ENCODE data around the gene SLC7A9.
"Not testable (repeated sequence)": the region's sequence is repeated elsewhere in the genome, so short reads cannot be mapped to it uniquely, and the experiment has no call there.

Gene SLC7A9

GRCh38 chr19:32891609-32892008 is 22.0 kb upstream of the SLC7A9 start:
- no peak overlapping the region for H3K27ac Mint-ChIP-seq
- H3K9me3 Mint-ChIP-seq, result peaks cover 23% of the 10 kb centered on the region
- DNase-seq, result no peak
- H3K27me3 Mint-ChIP-seq, result no peaks in the 10 kb centered on the region
- peaks cover 55% of the 10 kb centered on the region for H3K36me3 Mint-ChIP-seq (ENCODE audit: low read depth)
- peaks cover 7% of the 10 kb centered on the region for H3K4me1 Mint-ChIP-seq (ENCODE audit: low read depth)
- no peak overlapping the region for H3K4me3 Mint-ChIP-seq

GRCh38 chr19:32890841-32891240 is 21.3 kb upstream of the SLC7A9 start:
- Mint-ChIP-seq H3K4me3 (no peak overlapping the region), H3K36me3 (ENCODE audit: low read depth) (peaks cover 53% of the 10 kb centered on the region), H3K4me1 (ENCODE audit: low read depth) (peaks cover 4% of the 10 kb centered on the region), H3K27me3 (no peaks in the 10 kb centered on the region), H3K9me3 (peaks cover 23% of the 10 kb centered on the region), H3K27ac (no peak overlapping the region)
- DNase-seq, result no peak

GRCh38 chr19:32890326-32890725 is 20.8 kb upstream of the SLC7A9 start:
- Mint-ChIP-seq H3K4me3 (no peak overlapping the region), H3K4me1 (ENCODE audit: low read depth) (peaks cover 4% of the 10 kb centered on the region), H3K27ac (no peak overlapping the region), H3K27me3 (no peaks in the 10 kb centered on the region), H3K36me3 (ENCODE audit: low read depth) (peaks cover 51% of the 10 kb centered on the region), H3K9me3 (peaks cover 23% of the 10 kb centered on the region)
- no peak for DNase-seq

- peaks cover 22% of the 10 kb centered on the region for H3K9me3 Mint-ChIP-seq
- no peak for DNase-seq
- peaks cover 43% of the 10 kb centered on the region for H3K36me3 Mint-ChIP-seq (ENCODE audit: low read depth)
- no peaks in the 10 kb centered on the region for H3K27me3 Mint-ChIP-seq
- no peaks in the 10 kb centered on the region for H3K4me1 Mint-ChIP-seq (ENCODE audit: low read depth)
- H3K4me3 Mint-ChIP-seq, result no peak overlapping the region
- H3K27ac Mint-ChIP-seq, result no peak overlapping the region
These were observed 19.8 kb upstream of the SLC7A9 start for GRCh38 chr19:32889137-32889934.

- H3K4me1 Mint-ChIP-seq (ENCODE audit: low read depth), result no peaks in the 10 kb centered on the region
- no peaks in the 10 kb centered on the region for H3K27me3 Mint-ChIP-seq
- H3K36me3 Mint-ChIP-seq (ENCODE audit: low read depth), result peaks cover 26% of the 10 kb centered on the region
- no peak overlapping the region for H3K4me3 Mint-ChIP-seq
- H3K9me3 Mint-ChIP-seq, result peaks cover 9% of the 10 kb centered on the region
- no peak overlapping the region for H3K27ac Mint-ChIP-seq
- no peak for DNase-seq
These were observed 18.1 kb upstream of the SLC7A9 start for GRCh38 chr19:32887572-32888215.

GRCh38 chr19:32886241-32886640 is 16.7 kb upstream of the SLC7A9 start:
- DNase-seq, result no peak
- Mint-ChIP-seq H3K4me3 (no peak overlapping the region), H3K27ac (no peak overlapping the region), H3K27me3 (no peaks in the 10 kb centered on the region), H3K9me3 (peaks cover 2% of the 10 kb centered on the region), H3K4me1 (ENCODE audit: low read depth) (no peaks in the 10 kb centered on the region), H3K36me3 (ENCODE audit: low read depth) (peaks cover 16% of the 10 kb centered on the region)

- H3K9me3 Mint-ChIP-seq; H3K4me1 Mint-ChIP-seq (ENCODE audit: low read depth); H3K27ac Mint-ChIP-seq; H3K4me3 Mint-ChIP-seq; DNase-seq; H3K27me3 Mint-ChIP-seq: not testable (repeated sequence)
- H3K36me3 Mint-ChIP-seq (ENCODE audit: low read depth), result peaks cover 13% of the 10 kb centered on the region
These were observed 15.7 kb upstream of the SLC7A9 start for GRCh38 chr19:32885255-32885654.

- Mint-ChIP-seq H3K27ac (no peak overlapping the region), H3K4me1 (ENCODE audit: low read depth) (no peaks in the 10 kb centered on the region), H3K36me3 (ENCODE audit: low read depth) (peaks cover 15% of the 10 kb centered on the region), H3K4me3 (no peak overlapping the region), H3K9me3 (no peaks in the 10 kb centered on the region), H3K27me3 (no peaks in the 10 kb centered on the region)
- no peak for DNase-seq
These were observed 12.2 kb upstream of the SLC7A9 start for GRCh38 chr19:32881766-32882165.

GRCh38 chr19:32880622-32881021 is 11.1 kb upstream of the SLC7A9 start:
- Mint-ChIP-seq H3K9me3 (no peaks in the 10 kb centered on the region), H3K4me3 (no peak overlapping the region), H3K4me1 (ENCODE audit: low read depth) (no peaks in the 10 kb centered on the region), H3K36me3 (ENCODE audit: low read depth) (peaks cover 15% of the 10 kb centered on the region), H3K27me3 (no peaks in the 10 kb centered on the region), H3K27ac (no peak overlapping the region)
- DNase-seq, result no peak

- Mint-ChIP-seq H3K27me3 (no peaks in the 10 kb centered on the region), H3K9me3 (no peaks in the 10 kb centered on the region), H3K27ac (no peak overlapping the region), H3K36me3 (ENCODE audit: low read depth) (peaks cover 15% of the 10 kb centered on the region), H3K4me1 (ENCODE audit: low read depth) (no peaks in the 10 kb centered on the region), H3K4me3 (no peak overlapping the region)
- no peak for DNase-seq
These were observed 10.2 kb upstream of the SLC7A9 start for GRCh38 chr19:32879741-32880140.

- H3K27ac Mint-ChIP-seq, result no peak overlapping the region
- H3K4me1 Mint-ChIP-seq (ENCODE audit: low read depth), result no peaks in the 10 kb centered on the region
- H3K9me3 Mint-ChIP-seq, result no peaks in the 10 kb centered on the region
- no peaks in the 10 kb centered on the region for H3K27me3 Mint-ChIP-seq
- DNase-seq, result no peak
- H3K36me3 Mint-ChIP-seq (ENCODE audit: low read depth), result peaks cover 15% of the 10 kb centered on the region
- H3K4me3 Mint-ChIP-seq, result no peak overlapping the region
These were observed 9.4 kb upstream of the SLC7A9 start for GRCh38 chr19:32878988-32879387.

- DNase-seq, result no peak
- peaks cover 15% of the 10 kb centered on the region for H3K36me3 Mint-ChIP-seq (ENCODE audit: low read depth)
- no peak overlapping the region for H3K27ac Mint-ChIP-seq
- peaks cover 6% of the 10 kb centered on the region for H3K4me1 Mint-ChIP-seq (ENCODE audit: low read depth)
- H3K27me3 Mint-ChIP-seq, result no peaks in the 10 kb centered on the region
- H3K4me3 Mint-ChIP-seq, result no peak overlapping the region
- H3K9me3 Mint-ChIP-seq, result no peaks in the 10 kb centered on the region
These were observed 8.6 kb upstream of the SLC7A9 start for GRCh38 chr19:32877977-32878745.

GRCh38 chr19:32877323-32877912 is 7.9 kb upstream of the SLC7A9 start:
- Mint-ChIP-seq H3K4me3 (no peak overlapping the region), H3K9me3 (no peaks in the 10 kb centered on the region), H3K4me1 (ENCODE audit: low read depth) (peaks cover 7% of the 10 kb centered on the region), H3K27ac (no peak overlapping the region), H3K27me3 (no peaks in the 10 kb centered on the region), H3K36me3 (ENCODE audit: low read depth) (peaks cover 15% of the 10 kb centered on the region)
- DNase-seq, result no peak

- DNase-seq, result no peak
- H3K9me3 Mint-ChIP-seq, result no peaks in the 10 kb centered on the region
These were observed 7.3 kb upstream of the SLC7A9 start for GRCh38 chr19:32876919-32877285.

More at GRCh38 chr19:32876919-32877285, 7.3 kb upstream of the SLC7A9 start:
- H3K4me3 Mint-ChIP-seq, result no peak overlapping the region
- peaks cover 7% of the 10 kb centered on the region for H3K4me1 Mint-ChIP-seq (ENCODE audit: low read depth)
- H3K27me3 Mint-ChIP-seq, result no peaks in the 10 kb centered on the region
- H3K27ac Mint-ChIP-seq, result no peak overlapping the region
- H3K36me3 Mint-ChIP-seq (ENCODE audit: low read depth), result peaks cover 15% of the 10 kb centered on the region
